GM21360 (cell line): ENCODE measurements around the gene ZSCAN25.
"Not testable (repeated sequence)": the region's sequence is repeated elsewhere in the genome, so short reads cannot be mapped to it uniquely, and the experiment has no call there.

Experiments
- ATAC-seq: cut with Tn5 transposase; IDR thresholded peaks from one replicate; pipeline ENCODE4 v1.9.1; 2021; ENCODE audit warnings: mild to moderate bottlenecking, moderate library complexity; ENCODE audit not compliant: unreplicated experiment

Gene ZSCAN25

DNA sequence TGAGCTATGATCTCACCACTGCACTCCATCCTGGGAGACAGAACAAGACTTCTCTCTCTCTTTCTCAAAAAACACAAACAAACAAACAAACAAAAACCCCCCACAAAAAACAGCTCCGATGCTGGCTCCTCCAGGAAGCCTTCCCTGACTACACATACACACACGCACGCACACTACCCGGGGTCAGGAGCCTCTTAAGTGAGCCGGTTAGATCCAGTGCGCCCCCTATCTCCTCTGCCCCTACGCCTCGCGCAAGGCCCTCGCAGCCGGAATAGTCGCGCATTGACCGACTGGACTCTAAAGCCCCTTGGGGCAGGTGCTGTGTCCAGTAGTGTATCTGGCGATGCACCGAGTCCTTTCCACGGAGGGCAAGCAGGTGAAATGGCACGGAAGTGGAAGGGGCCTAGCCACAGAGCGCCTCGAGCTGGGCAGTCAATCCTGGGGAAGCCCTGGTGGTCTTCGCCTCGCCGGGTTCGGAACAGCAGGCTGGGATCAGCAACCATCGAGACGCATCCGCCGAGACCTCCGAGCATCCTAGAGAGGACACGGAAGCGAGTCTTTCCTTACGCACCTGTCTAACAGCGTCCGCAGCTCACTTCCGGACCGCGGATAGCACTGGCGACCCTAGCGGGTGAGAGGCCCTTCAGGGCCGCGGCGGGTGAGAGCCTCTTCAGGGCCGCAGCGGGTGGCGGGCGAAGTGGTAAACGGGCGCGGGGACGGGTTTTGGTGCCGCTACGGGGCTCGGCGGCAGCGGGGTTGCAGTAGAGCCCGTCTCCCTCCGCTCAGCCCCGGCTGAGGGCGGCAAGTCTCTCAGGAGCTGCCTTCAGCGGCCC, at the start of gene ZSCAN25:
Gene ZSCAN25 (plus strand): TSS at position 588 of the 833 bp plus-strand sequence. CDS start 2,661 bp downstream, outside the sequence.
- ATAC-seq = peak; percentile 93

DNA sequence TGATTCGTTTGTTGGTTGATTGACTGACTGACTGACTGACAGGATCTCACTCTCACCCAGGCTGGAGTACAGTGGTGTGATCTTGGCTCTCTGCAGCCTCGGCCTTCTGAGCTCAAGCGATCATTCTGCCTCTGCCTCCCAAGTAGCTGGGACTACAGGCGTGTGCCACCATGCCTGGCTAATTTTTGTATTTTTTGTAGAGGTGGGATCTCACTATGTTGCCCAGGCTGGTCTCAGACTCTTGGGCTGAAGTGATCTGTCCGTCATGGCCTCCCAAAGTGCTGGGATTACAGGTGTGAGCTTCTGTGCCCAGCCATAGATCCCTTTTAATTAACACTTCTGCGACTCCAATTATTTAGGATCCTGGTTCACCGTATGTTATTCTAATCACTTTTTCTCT, 48.0 kb upstream of the ZSCAN25 start:
- ATAC-seq = not testable (repeated sequence)

DNA sequence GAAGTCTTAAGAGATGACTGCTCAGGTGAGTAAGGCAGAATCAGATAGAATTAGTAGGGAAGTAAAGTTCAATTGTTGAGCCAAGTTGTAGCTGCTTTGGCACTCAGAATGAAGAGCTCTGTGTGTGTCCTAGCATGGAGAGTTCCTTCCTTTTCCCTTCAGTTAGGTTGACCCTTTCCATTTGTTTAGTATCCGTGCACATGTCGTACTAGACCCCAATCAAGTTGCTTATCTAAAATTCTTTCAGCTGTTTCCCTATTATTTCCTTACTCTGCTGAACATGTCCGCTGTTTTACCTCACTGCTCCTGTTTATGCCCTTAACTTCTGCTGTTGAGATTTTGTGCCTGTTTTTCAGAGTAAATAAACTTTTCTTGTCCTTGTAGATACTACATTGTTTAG, 45.0 kb upstream of the ZSCAN25 start:
- ATAC-seq = no peak

DNA sequence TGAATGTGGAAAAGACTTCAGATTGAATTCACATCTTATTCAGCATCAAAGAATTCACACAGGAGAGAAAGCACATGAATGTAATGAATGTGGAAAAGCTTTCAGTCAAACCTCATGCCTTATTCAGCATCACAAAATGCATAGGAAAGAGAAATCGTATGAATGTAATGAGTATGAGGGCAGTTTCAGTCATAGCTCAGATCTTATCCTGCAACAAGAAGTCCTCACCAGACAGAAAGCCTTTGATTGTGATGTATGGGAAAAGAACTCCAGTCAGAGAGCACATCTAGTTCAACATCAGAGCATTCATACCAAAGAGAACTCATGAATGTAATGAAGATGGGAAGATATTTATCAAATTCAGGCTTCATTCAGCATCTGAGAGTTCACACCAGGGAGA, 43.5 kb upstream of the ZSCAN25 start:
- ATAC-seq = no peak

DNA sequence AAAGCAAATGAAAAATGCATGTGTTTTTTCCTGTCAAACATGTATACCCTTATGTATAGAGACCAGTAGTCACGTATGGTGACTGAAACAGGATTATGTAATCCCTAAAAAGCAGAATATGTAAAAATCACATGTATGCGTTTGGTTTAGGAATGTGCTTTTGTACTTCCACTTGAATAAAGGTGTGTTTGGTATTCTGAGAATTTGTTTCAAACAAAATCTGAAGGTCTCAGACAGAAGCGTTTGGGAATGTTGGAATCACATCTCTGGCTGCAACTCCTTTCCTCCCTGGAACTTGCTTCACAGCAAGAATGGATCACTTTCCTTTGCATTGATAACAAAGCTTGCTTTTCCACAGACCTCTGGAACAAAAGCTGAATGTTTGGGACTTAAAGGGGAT, 40.5 kb upstream of the ZSCAN25 start:
- ATAC-seq = no peak

DNA sequence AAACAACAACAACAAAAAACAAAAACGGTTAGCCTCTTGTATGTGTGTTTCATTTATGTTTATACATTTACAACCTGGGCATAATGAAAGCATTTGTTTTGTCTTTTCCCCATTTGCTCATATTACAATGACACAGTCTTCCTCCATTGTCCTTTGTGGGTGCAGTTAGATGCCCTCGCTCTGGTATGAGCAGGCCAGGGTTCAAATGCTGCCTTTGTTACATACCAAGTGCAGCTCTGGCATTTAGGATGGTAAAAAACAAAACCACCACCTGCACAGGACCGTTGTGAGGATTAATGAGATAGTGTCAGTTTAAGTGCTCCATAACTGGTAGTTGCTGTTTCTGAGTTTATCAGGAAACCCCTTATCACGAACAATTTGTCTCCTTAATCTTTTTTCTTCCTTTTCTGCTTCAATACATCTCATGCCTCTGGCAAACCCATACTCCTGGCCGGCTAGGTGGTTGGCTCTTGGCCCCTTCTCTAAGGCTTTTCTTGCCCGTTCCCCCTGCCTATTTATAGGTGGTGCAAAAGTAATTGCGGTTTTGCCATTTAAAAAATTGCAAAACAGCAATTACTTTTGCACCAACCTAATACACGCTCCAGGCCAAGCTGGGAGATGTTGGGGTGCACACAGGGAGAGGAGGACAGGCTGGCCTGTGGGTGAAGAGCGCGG, 37.3 kb upstream of the ZSCAN25 start:
- ATAC-seq = no peak

DNA sequence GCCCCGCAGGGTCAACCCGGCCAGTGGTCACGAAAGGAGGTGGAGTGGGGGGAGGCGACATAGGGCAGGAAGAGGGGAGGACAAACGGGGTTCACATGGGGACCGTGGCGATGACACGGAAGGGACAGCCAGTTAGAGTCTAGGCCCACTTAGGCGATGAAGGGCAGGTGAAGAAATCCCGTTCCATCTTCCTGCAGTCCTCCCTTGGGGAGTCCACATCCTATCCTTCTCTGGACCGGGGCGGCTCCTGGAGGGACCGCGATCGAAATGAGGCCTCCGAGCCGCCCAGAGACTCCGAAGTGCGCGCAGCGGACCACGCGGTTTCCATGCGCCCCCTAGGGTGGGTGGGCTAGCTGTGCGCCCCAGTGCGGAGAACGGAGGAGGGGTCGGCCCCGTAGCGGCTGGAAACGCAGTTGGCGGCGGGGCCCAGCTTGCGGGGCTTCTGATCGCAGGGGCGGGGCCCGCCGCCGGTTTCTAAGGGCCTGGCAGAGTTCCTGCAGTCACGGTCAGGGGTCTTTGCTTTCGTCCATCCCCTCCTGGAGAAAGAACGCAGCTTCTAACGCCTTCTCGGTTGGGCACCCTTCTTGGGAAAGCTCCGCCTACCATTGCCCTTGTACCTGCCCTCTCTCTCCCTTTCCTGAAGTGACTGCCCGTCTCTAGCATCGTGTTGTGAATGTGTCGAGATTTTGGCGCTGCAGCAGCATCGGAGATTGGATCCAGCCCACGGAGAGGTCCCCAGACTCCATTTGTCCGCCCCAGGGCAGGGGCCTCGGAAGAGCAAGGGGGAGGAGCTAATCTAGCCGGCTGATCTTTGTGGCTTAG, 36.6 kb upstream of the ZSCAN25 start:
- no peak for ATAC-seq

DNA sequence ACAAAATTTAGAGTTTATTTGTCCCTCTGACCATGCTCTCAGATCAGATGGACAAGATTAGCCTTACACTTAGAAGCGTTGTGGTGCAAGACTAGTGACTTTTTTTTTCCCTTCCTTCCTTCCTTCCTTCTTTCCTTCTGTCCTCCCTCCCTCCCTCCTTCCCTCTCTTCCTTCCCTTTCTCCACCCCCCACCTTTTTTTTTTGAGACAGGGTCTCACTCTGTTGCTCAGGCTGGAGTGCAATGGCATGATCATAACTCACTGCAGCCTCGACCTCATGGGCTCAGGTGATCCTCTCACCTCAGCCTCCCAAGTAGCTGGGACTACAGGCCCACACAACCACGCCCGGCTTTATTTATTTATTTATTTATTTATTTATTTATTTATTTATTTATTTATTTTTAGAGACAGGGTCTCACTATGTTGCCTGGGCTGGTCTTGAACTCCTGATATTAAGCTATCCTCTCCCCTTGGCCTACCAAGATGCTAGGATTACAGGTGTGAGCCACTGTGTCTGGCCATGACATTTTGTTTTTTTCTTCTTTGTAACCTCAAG, 35.9 kb upstream of the ZSCAN25 start:
- not testable (repeated sequence) for ATAC-seq

DNA sequence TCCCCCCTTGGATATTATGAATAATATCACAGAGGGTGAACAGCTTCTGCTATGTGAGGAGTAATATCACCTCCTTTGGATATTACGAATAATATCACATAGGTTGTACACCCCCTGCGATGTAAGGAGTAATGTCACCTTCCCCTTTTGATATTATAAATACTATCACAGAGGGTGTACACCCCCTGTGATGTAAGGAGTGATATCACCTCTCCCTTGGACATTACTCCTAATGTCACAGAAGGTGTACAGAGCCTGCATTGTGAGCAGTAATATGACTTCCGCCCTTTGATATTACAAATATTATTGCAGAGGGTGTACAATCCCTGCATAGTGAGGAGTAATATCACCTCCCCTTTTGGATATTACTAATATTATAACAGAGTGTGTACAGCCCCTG, 27.9 kb upstream of the ZSCAN25 start:
- no peak for ATAC-seq

DNA sequence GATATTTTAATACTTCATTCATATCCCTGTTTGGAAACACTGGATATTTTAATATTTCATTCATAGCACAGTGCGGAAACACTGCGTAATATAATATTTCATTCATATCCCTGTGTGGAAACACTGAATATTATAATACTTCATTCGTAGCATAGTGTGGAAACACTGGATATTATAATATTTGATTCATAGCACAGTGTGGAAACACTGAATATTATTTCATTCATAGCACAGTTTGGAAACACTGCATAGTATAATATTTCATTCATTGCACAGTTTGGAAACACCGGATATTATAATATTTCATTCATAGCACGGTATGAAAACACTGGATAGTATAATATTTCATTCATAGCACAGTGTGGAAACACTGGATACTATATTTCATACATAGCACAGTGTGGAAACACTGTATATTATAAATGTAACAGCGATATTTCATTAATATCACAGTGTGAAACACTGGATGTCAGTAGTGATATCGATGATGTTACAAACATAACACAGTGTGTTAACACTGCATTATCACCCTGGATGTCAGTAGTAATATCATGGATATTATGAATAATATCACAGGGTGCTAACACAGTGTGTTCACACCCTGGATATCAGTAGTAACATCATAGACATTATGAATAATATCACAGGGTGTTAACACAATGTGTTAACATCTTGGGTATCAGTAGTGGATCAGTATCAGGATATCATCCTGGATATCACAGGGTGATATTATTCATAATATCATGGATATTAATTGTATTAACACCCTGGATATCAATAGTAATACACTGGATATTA, 21.6 kb upstream of the ZSCAN25 start:
- no peak for ATAC-seq

DNA sequence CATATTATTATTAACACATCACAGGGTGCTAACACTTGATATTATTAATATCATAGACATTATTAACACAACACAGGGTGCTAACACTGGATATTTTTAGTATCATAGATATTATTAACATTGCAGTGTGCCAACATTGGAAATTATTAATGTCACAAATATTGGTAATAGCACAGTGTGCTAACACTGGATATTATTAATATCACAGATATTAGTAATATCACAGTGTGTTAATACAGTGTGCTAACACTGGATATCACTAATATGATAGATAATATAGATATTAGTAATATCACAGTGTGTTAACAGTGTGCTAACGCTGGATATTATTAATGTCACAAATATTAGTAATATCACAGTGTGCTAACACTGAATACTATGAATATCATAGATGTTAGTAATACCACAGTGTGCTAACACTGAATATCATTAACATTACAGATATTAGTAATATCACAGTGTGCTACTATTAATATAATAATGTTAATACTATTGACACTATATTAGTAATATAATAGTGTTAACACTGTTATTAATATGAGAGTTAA, 20.3 kb upstream of the ZSCAN25 start:
- no peak for ATAC-seq

DNA sequence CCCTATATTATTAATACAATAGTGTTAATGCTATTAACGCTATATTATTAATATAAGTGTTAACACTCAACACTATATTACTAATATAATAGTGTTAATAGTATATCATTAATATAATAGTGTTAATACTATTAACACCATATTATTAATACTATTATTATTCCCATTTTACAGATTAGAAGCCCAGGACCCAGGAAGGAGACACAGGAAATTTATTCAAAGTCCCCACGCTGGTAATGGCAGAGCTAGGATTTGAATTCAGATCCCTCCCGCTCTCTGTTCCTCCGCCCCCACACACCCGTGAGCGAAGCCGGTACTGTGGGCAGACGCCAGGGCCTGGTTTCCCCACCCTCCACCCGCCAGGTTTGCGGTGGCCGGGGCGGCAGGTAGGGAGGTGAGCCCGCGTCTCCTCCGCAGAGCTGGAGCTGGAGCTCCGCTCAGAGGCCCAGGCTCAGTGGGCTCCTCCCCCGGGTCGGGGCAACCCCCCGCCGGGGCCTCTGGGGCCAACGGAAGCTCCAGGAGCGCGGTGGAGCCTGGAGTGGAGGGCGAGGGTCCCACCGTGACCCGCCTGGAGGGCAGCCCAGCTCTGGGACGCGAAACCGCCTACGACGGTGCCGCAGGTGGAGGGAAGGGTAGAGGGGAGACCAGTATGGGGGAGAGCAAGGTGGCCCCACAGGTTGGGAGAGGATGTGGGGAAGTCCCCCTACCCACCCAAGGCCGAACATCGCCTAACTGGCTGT, 18.8 kb upstream of the ZSCAN25 start, which contains the start of gene TMEM225B:
Gene TMEM225B (plus strand): TSS at position 506 of the 740 bp plus-strand sequence. CDS start 6,122 bp downstream, outside the sequence.
- ATAC-seq = no peak

DNA sequence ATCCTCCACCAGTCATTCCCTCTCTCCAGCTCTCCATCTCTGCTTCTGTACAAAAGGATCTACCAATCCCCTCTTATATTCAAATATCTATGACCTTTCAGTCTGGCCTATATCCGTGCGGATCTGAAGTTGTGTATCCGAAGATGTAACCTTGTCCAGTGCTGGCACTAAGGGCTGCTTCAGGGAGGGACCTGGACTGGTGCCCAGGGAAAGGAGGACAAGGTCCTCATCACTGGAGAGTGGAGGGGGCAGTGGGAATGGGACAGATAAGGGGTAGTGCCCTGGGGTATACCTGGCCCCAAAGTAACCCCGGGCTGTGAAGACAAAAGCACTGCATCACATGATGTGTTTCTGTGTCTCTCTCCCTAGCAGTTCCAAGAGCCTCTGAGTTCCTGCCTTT, 16.9 kb upstream of the ZSCAN25 start:
- ATAC-seq = no peak

DNA sequence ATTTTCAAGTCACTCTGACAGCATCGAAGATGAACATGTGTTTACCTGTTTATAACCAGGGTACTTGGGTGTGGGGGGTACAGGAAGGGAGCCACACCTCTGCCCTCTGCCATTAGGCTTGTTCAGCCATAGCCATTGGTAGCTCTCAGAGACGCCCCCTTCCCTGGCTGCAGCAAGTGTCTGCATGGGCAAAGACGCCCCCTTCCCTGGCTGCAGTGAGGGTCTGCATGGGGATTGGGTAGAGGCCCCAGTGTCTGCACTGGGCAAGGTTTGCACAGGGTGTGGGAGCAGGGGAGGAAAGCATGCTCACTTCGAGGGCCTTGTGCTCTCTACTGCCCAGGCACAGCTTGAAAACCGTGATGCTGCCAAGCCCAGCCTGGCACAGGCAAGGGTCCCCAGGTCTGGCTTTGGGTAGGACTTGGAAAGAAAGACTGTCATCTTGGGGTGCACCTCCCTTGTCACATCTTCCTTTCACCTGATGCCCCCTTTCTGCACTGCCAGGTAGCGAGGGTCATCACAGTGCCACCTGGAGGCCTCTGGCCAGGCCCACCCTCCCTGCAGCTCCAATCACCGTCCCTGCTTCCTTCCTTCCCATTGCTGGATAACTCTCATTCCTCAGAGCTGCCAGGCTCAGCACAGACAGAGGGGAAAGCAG, 15.0 kb upstream of the ZSCAN25 start:
- no peak for ATAC-seq

DNA sequence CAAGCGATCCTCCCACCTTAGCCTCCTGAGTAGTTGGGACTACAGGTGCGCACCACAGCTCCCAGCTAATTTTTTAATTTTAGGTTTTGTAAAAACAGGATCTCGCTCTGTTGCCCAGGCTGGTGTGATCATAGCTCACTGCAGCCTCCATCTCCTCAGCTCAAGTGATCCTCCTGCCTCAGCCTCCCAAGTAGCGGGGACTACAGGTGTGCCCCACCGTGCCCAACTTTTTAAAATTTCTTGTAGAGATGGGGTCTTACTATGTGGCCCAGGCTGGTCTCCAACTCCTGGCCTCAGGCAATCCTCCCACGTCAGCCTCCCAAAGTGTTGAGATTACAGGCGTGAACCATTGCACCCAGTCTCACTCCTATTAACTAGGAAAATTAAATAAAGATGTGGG, 11.2 kb upstream of the ZSCAN25 start:
- ATAC-seq = no peak

DNA sequence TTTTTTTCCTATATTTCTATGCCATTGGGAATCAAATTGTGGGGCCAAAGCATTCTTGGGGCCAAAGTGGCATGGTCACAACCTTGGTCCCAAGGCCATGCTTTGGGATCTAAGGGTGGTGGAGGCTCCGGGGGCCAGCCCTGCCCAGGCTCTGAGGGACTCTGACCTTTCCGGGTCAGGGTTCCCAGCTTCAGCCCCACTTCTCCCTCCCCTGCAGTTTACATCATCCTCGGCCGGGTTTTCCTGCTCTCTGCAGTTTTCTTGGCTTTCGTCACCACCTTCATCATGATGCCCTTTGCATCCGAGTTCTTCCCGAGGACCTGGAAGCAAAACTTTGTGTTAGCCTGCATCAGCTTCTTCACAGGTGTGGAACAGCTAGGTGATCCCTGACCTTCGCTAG, 10.2 kb upstream of the ZSCAN25 start:
- ATAC-seq = no peak

DNA sequence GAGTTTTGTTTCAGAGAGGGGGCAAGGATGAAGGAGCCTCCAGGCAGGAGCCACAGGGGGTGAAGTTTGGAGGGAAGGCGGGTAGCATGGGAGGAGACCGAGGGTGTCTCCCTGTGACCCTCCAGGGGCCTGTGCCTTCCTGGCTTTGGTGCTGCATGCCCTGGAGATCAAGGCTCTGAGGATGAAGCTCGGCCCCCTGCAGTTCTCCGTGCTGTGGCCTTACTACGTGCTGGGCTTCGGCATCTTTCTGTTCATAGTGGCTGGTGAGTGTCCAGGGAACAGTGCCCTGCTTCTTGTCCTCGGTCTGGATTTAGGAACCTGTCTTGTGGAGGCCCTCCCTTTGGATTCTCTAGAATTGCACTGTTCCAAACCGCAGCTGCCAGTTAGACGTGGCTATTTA, 9.2 kb upstream of the ZSCAN25 start:
- ATAC-seq = no peak

DNA sequence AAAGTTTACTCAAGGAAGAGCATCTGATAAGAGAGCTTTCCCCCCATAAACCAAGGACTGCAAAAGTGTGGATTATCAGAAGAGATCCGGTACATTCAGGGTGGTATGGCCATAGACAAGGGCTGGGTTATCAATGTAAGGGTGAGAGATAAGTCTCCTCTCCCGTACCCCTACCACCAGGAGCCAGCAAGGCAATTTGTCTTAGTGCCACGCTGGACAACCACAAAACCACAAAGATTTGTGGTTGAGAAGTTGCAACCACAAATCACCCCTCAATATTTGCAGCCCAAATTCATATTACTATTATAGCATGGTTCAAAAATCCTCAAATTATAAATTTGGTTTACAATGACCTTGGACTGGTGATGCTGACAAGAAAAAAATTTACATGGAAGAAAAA, 2.3 kb upstream of the ZSCAN25 start:
- no peak for ATAC-seq

DNA sequence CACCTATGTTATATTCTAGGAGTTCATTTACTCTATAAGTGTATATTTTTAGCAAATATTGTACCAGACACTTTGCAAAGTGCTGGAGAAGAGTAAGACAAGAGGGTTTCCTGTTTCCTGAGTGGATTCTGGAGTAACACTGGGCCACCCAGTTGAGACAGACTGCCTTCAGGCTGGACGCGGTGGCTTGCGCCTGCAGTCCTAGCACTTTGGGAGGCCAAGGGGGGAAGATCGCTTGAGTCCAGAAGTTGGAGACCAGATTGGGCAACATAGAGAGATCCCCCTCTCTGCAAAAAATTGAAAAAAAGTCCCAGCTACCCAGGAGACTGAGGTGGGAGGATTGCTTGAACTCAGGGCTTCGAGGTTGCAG, 772 bp upstream of the ZSCAN25 start:
- ATAC-seq = no peak
